HAP-1 (cell line): ENCODE data around the gene ZNF680.
"Not testable (repeated sequence)": the region's sequence is repeated elsewhere in the genome, so short reads cannot be mapped to it uniquely, and the experiment has no call there.

Source experiments
- DNase-seq, 2 experiments: peaks; one replicate each; pipeline ENCODE4 v3.0.0-alpha.2; 2016 to 2020; ENCODE audit warnings: low spot score in 2 of 2
- H3K27me3 ChIP-seq: fragments of 250-450 bp; sonication (Bioruptor Pico); 2 replicates; pipeline ENCODE4 v1.5.1; 2020; ENCODE audit warnings: low read depth, mild to moderate bottlenecking, moderate library complexity
- H3K36me3 ChIP-seq: fragments of 250-450 bp; sonication (Bioruptor Pico); replicated peaks from 2 replicates; pipeline ENCODE4 v1.5.1; 2020; ENCODE audit warnings: mild to moderate bottlenecking
- H3K4me1 ChIP-seq: fragments of 250-450 bp; sonication (Bioruptor Pico); 2 replicates; pipeline ENCODE4 v1.5.1; 2020; ENCODE audit warnings: mild to moderate bottlenecking
- H3K4me3 ChIP-seq: fragments of 250-450 bp; sonication (Bioruptor Pico); 2 replicates; pipeline ENCODE4 v1.5.1; 2020; ENCODE audit warnings: mild to moderate bottlenecking, moderate library complexity
- H3K9me3 ChIP-seq: fragments of 250-450 bp; sonication (Bioruptor Pico); 2 replicates; pipeline ENCODE4 v1.5.1; 2020; ENCODE audit warnings: mild to moderate bottlenecking, moderate library complexity
- in situ Hi-C: fragments of 300-500 bp; cut with MboI; formaldehyde crosslinking; loops from 3 replicates; pipeline ENCODE4 v1.14.3; 2020; ENCODE audit warnings: low sequenced_read_pairs, inconsistent platforms, mixed read lengths

Gene ZNF680

DNA sequence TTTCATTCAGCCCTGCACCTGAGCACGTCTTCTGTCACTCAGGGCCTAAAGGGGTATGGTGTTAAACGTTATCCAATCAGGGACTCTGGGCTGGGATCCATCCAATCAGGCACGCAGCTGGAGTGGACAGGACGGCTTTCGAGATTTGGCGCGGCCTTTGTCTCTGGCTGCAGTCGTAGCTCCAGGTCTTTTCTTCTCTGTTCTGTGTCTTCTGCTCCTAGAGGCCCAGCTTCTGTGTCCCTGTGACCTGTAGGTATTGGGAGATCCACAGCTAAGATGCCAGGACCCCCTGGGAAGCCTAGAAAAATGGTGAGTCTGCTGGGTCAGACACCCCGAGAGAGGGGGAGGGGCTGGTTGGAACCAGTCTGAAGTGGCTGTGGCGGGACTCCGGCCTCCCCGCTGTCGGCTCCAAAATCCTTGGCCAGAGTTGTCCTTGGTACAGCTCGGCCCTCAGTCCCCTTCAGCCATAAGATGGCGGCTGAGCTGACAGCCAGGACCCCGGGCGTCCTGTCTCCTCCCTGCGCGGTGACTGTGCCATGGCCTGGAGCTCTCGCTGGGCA, 11.7 kb upstream of the ZNF680 start:
- Histone ChIP-seq H3K9me3 (no peaks in the 10 kb centered on the region; the same call in 1 of the 2 replicates), H3K4me3 (no peak overlapping the region), H3K36me3 (no peaks in the 10 kb centered on the region), H3K27me3 (no peaks in the 10 kb centered on the region), H3K4me1 (no peaks in the 10 kb centered on the region)
- DNase-seq = no peak
- in situ Hi-C loops = no loop called here

GRCh38 chr7:64570284-64570605, 7.4 kb upstream of the ZNF680 start:
- in situ Hi-C loops, DNase-seq, H3K4me3 ChIP-seq, H3K27me3 ChIP-seq, H3K4me1 ChIP-seq, H3K9me3 ChIP-seq, H3K36me3 ChIP-seq: not testable (repeated sequence)

- H3K4me1 ChIP-seq, in situ Hi-C loops, H3K4me3 ChIP-seq, DNase-seq, H3K27me3 ChIP-seq, H3K9me3 ChIP-seq, H3K36me3 ChIP-seq: not testable (repeated sequence)
Observed at GRCh38 chr7:64569372-64570283, 6.8 kb upstream of the ZNF680 start.

DNA sequence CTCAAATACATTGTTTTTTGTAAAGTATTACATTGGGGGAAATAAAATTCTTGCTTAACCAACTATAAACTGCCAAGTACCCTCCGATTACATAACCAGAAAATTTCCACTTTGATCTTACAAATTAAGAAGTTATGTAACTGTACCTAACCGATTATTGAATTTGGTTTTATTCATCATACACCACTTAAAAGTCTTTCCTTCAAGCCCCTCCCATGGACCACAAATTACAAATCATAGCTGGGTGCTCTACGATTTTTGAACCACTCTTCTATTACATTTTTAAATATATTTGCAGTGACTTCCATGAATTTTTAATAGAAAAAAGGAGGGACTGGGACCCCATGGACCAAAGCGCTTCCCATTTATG, 630 bp downstream of the ZNF680 start:
- peak overlapping the region; percentile 83 for H3K4me3 ChIP-seq
- H3K4me1 ChIP-seq = no peaks in the 10 kb centered on the region; the same call in 1 of the 2 replicates
- in situ Hi-C loops = no loop called here
- H3K9me3 ChIP-seq = no peaks in the 10 kb centered on the region; the same call in 1 of the 2 replicates
- peaks cover 3% of the 10 kb centered on the region; the same call in 1 of the 2 replicates for H3K36me3 ChIP-seq
- DNase-seq = no peak
- no peaks in the 10 kb centered on the region for H3K27me3 ChIP-seq

- in situ Hi-C loops = no loop called here
- no peaks in the 10 kb centered on the region; the same call in 1 of the 2 replicates for H3K9me3 ChIP-seq
- no peaks in the 10 kb centered on the region for H3K27me3 ChIP-seq
- no peaks in the 10 kb centered on the region; the same call in 1 of the 2 replicates for H3K4me1 ChIP-seq
- peaks cover 3% of the 10 kb centered on the region; the same call in 1 of the 2 replicates for H3K36me3 ChIP-seq
- no peak overlapping the region for H3K4me3 ChIP-seq
- no peak for DNase-seq
Observed at GRCh38 chr7:64559206-64559605, 3.7 kb downstream of the ZNF680 start.

- Histone ChIP-seq H3K4me1 (no peaks in the 10 kb centered on the region; the same call in 1 of the 2 replicates), H3K27me3 (no peaks in the 10 kb centered on the region), H3K9me3 (no peaks in the 10 kb centered on the region; the same call in 1 of the 2 replicates), H3K36me3 (peaks cover 3% of the 10 kb centered on the region; the same call in 1 of the 2 replicates), H3K4me3 (no peak overlapping the region)
- no peak for DNase-seq
- in situ Hi-C loops = no loop called here
Observed at GRCh38 chr7:64558781-64559180, 4.1 kb downstream of the ZNF680 start.

DNA sequence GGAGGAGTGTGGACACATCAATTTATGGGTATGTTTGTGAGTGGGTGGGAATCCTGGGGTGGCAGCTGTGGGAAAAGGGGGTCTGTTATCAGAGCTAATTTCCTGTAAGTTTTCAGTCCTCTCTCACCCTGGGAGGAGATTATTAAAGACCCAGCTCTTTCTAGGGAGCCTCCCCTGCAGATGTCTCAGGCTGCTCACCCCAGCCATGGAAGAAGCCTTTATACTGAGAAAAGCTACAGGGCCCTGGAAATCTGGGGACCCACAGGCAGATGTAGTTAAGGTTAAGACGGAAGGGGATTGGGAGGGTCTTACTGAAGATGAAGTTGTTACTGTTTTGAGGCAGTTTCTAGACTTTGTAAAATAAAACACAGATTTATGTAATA, 4.6 kb downstream of the ZNF680 start:
- Histone ChIP-seq H3K4me3 (no peak overlapping the region), H3K36me3 (peaks cover 3% of the 10 kb centered on the region; the same call in 1 of the 2 replicates), H3K27me3 (no peaks in the 10 kb centered on the region), H3K9me3 (peaks cover 2% of the 10 kb centered on the region; the same call in 1 of the 2 replicates), H3K4me1 (no peaks in the 10 kb centered on the region; the same call in 1 of the 2 replicates)
- in situ Hi-C loops = no loop called here
- no peak for DNase-seq

GRCh38 chr7:64557601-64558322, 5.1 kb downstream of the ZNF680 start:
- peaks cover 3% of the 10 kb centered on the region; the same call in 1 of the 2 replicates for H3K36me3 ChIP-seq
- DNase-seq = no peak
- in situ Hi-C loops = no loop called here
- H3K4me1 ChIP-seq = no peaks in the 10 kb centered on the region; the same call in 1 of the 2 replicates
- no peaks in the 10 kb centered on the region for H3K27me3 ChIP-seq
- no peak overlapping the region for H3K4me3 ChIP-seq
- H3K9me3 ChIP-seq = peaks cover 2% of the 10 kb centered on the region; the same call in 1 of the 2 replicates

DNA sequence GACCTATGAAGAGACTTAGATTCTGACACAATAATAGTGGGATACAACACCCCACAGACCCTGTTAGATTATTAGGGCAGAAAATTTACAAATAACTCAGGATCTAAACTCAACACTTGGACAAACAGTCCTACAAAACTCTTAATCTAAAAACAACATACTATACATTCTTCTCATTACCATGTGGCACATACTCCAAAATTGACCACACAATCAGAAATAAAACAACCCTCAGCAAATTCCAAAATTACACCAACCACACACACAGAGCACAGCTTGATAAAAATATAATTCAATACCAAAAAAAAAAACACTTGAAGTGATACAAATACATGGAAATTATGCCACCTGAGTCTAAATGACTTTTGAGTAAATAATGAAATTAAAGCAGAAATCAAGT, 7.8 kb downstream of the ZNF680 start:
- Histone ChIP-seq H3K36me3 (peaks cover 4% of the 10 kb centered on the region; the same call in 1 of the 2 replicates), H3K9me3 (0 out of 2 replicates have a peak, but pooled peaks cover 2% of the 10 kb centered on the region), H3K4me1 (no peaks in the 10 kb centered on the region; the same call in 1 of the 2 replicates), H3K27me3 (no peaks in the 10 kb centered on the region), H3K4me3 (no peak overlapping the region)
- in situ Hi-C loops = no loop called here
- no peak for DNase-seq

DNA sequence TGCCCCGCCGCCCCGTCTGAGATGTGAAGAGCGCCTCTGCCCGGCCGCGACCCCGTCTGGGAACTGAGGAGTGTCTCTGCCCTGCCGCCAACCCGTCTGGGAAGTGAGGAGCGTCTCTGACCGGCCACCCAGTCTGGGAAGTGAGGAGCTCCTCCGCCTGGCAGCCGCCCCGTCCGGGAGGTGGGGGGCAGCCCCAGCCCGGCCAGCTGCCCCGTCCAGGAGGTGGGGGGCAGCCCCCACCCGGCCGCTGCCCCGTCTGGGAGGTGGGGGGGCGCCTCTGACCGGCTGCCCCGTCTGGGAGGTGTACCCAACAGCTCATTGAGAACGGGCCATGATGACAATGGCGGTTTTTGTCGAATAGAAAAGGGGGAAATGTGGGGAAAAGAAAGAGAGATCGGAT, 8.7 kb downstream of the ZNF680 start:
- H3K27me3 ChIP-seq, H3K9me3 ChIP-seq, H3K4me1 ChIP-seq, DNase-seq, H3K4me3 ChIP-seq, H3K36me3 ChIP-seq, in situ Hi-C loops: not testable (repeated sequence)

DNA sequence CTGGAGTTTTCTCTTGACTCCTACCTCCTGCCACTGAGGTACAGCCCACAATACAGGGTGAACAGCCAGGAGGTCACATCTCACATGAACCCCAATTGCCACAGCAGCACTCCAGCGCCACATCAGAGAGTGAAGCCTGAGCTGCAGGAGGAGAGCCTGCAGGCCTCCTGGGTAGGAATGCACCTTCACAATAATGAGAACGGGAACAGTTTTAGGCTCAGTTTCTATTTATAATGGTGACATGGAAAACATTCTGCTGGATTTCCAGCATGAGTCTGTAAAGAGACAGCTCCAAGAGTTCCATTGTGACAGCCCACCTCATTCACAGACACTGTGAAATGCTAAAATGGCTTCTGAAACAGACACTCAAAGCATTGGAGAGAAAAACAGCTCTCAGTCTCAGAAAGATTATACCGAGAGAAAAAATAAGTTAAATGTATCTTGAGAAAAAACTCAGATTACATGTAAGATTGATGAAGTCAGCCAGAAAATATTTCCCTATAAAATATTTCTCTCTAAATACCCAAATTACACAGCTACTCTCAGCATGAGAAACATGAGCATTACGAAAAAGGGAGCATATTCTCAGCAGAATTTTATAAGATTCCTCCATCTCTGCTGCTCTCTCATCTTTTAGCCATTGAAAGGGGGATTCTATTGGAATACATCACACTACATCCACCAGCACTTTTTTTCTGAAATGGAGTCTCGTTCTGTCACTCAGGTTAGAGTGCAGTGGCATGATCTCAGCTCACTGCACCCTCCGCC, 11.3 kb downstream of the ZNF680 start:
- Histone ChIP-seq H3K27me3 (no peaks in the 10 kb centered on the region), H3K9me3 (0 out of 2 replicates have a peak, but pooled peaks cover 2% of the 10 kb centered on the region), H3K4me3 (no peak overlapping the region), H3K4me1 (no peaks in the 10 kb centered on the region), H3K36me3 (peaks cover 7% of the 10 kb centered on the region)
- no peak for DNase-seq
- in situ Hi-C loops = no loop called here

- H3K9me3 ChIP-seq = no peaks in the 10 kb centered on the region
- H3K27me3 ChIP-seq = no peaks in the 10 kb centered on the region
- peaks cover 22% of the 10 kb centered on the region for H3K36me3 ChIP-seq
- DNase-seq = no peak
- no peaks in the 10 kb centered on the region for H3K4me1 ChIP-seq
- in situ Hi-C loops = no loop called here
- no peak overlapping the region for H3K4me3 ChIP-seq
Observed at GRCh38 chr7:64544010-64544409, 18.9 kb downstream of the ZNF680 start.
